ENCODE results near the gene ARHGEF33.

DNA sequence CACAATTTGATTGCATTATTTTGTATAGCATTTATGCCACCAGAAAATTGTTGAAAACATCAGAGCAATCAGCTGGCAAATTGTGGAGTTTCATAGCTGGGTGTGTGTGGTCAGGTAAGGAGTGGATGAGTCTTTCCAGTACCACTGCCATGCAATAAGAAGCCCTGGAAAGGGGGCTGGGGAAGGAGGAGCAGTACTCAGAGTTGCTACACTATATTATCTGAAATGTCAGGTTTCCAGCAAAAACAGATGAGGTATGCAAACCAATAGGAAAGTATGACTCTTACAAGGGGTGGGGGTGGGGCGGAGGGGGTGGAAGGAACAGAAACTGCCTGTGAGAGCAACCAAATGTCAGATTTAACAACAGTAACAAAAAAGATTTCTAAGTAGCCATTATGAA is 119.0 kb downstream of the ARHGEF33 start:
- no peak for TF ChIP-seq POLR2A (IDR thresholded peaks at IDR 0.05)
- TF ChIP-seq, protein P1, sequence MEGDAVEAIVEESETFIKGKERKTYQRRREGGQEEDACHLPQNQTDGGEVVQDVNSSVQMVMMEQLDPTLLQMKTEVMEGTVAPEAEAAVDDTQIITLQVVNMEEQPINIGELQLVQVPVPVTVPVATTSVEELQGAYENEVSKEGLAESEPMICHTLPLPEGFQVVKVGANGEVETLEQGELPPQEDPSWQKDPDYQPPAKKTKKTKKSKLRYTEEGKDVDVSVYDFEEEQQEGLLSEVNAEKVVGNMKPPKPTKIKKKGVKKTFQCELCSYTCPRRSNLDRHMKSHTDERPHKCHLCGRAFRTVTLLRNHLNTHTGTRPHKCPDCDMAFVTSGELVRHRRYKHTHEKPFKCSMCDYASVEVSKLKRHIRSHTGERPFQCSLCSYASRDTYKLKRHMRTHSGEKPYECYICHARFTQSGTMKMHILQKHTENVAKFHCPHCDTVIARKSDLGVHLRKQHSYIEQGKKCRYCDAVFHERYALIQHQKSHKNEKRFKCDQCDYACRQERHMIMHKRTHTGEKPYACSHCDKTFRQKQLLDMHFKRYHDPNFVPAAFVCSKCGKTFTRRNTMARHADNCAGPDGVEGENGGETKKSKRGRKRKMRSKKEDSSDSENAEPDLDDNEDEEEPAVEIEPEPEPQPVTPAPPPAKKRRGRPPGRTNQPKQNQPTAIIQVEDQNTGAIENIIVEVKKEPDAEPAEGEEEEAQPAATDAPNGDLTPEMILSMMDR (IDR thresholded peaks at IDR 0.05): no peak

Data from testis (tissue), 2 donors.